ENCODE measurements around the gene COL13A1.

Gene COL13A1

DNA sequence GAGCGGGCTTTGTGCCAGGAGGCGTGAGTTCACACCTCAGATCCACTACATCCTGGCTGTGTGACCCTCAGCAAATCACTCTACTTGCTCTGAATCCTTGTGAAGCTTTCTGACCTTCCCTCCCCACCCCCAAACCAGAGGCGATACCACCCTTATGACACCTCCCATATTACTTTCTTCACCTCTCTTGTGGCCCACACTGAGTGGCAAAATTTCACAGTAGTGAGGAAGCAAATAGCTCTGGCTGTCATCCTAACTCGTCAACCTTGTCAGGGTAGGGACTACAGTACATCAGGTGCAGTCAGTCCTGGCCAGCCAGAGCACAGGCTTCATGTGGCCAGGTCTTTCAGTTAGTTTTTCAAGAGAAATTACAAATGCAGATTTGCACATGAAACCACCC, 19.1 kb downstream of the COL13A1 start:
- DNase-seq (ENCODE audit: low read depth): no peak

DNA sequence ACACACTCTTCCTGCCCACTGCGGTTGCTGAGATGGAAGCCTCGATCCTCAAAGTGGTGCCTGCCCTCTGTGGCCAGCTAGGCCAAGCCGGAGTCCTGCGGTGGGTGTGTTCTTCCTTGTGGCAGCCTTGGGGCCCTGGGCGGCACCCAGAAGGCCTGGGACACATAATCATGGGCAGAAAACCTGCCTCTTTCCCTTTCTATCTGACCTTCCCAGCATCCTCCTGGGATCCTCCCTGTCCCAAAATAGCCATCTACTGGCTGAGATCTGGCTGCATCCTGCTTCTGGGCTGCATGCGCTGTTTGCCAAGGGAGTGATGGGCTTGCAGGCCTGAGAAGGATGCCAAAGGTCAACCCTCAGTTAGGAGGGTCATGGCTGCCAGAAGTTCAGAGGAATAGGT, 23.9 kb downstream of the COL13A1 start:
- DNase-seq (ENCODE audit: low read depth): no peak

DNA sequence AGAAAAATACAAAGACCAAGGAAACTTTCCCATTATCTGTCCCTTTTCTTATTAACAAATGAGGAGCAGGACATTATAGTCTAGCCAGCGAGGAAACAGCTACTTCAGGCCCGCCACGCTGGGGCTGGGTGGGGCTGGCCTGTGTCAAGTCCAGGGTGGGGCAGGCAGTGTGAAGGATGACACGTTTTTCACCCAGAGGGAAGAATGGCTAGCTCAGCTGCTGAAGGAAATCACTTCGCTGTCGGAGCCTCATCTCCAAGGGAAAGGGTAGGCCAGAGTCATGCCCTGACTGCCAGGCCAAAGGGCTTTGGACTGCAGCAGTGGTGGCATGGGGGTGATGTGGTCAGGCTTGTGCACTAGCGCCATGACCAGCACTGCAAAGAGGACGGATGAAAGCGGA, 24.4 kb downstream of the COL13A1 start:
- no peak for DNase-seq (ENCODE audit: low read depth)

DNA sequence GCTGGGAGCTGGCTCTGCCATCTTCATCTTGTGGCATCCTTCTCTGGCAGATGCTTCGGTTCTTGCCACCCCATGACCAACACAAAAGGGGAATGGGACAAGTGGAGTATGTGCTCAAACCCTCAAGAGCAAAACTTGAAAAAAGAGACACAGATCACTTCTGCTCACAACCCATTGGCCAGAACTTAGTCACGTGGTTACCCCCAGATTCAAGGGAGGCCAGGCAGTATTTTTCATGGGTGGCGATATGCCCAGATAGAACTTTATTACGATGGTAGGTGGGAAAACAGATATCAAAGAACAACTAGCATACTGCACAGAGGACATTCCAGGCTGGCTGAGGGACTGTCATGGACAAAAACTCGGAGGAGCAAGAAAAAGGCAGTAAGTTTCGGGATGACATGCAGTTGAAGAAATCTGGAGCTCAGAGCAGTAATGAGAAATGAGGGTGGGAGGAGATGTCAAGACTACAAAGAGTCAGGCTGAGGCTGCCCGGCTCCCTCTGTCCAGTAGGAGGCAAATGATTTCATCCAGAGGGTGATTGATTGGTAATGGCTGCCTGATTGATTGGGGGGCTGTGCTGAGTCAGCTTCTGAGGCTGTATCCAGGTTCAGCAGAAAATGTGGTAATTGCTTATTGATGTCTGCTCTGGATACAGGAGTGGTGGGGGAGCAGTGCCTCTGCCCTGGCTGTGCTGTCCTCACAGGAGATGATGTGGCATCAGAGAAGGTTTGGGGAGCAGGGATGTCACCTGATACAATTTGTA, 25.3 kb downstream of the COL13A1 start:
- DNase-seq (ENCODE audit: low read depth): no peak

DNA sequence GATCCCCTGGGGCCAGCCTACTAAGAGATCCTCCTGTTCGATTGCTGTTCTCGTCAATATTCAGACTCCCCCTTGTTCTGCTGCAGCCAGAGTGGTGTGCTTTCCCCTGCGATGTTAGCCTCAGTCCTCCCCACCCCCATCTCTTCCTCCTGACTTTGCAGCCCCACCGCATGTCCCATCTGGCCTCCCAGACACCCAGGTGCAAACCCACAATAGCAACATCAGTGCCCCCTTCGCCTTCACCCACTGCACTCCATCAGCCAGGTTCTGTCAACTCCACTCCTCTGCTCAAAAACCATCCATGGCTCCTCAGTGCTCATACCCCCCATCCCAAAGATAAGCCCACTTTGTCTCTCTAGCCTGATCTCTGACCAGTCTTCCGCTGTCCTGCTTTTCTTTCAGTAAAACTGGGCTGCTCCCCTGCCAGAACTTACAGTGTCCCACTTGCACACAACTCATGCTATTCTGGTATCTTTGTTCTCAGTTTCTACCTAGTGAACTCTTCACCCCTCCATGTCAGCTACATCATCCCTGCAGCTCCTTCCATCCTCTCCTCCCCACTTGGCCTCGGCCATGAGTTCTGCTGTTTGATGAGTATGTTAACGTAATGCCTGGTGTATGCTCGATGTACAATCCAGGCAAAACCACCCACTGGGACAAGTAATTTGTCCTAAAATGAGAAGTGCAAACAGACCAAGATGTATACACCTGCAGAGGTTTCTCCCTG, 26.6 kb downstream of the COL13A1 start:
- DNase-seq (ENCODE audit: low read depth): no peak

DNA sequence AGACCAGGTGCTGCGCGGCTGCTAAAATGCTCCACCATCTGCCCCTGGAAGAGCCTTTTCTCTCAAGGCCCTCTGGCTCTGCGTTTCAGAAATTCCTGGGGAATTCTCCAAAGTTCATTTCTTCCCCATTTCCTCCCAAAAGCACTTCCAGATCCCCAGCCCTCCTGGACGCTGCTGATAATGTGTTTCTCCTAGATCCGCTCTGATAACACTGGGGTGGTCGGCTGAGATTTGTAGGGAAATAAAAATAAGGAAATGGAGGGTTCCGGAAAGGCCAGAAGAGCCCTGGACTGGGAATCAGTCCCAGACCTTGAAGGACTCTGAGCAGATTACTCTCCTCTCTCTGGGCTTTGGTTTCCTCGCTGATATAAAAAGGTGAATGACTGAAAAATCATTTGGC, 28.1 kb downstream of the COL13A1 start:
- DNase-seq (ENCODE audit: low read depth): no peak

DNA sequence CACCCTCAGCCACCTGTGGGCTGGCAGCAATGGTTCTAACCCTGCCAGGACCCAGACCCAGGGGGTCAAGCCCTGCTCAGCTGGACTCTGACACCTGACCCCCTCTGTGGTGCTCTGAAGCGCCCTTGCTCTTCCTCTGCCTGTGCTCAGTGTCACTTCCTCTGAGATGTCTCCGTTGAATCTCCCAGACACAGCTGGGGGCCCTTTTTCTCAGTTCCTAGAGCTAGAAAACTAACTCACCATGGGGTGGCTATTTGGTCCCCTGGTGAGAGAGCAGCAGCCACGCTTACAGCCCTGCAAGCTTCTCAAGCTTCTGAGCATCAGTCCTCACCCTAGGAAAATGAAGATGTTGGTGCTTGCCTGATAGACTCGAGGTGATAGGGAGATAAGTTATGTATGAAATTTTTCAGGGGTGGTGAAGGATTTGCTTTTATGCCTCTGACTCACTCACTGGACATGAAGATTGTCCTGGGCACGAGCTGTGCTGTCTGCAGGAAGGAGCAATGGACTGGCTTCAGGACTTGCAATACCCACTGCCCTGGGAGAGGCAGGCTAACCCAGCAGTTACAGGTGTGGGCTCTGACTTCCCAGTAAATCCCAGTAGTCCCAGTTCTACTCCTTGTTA, 29.6 kb downstream of the COL13A1 start:
- no peak for DNase-seq (ENCODE audit: low read depth)

DNA sequence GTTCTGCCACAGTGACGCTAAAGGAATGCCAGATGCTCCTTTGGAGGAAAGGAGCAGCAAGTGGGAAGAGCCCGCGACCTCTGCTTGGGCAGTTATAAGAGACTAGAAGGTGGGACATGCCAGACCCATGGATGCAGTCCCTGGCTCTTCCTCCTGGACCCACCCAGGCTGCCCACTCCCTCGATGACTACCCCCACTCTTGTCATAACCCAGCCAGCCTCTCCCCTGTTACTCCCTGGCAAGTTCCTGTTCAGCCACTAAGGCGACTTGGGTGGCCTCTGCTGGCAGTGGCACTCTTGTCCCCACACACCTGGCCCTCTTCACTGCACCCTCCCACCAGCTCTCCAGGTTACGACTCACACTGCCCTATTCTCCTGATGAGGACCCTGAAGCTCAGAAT, 33.5 kb downstream of the COL13A1 start:
- DNase-seq (ENCODE audit: low read depth): no peak

DNA sequence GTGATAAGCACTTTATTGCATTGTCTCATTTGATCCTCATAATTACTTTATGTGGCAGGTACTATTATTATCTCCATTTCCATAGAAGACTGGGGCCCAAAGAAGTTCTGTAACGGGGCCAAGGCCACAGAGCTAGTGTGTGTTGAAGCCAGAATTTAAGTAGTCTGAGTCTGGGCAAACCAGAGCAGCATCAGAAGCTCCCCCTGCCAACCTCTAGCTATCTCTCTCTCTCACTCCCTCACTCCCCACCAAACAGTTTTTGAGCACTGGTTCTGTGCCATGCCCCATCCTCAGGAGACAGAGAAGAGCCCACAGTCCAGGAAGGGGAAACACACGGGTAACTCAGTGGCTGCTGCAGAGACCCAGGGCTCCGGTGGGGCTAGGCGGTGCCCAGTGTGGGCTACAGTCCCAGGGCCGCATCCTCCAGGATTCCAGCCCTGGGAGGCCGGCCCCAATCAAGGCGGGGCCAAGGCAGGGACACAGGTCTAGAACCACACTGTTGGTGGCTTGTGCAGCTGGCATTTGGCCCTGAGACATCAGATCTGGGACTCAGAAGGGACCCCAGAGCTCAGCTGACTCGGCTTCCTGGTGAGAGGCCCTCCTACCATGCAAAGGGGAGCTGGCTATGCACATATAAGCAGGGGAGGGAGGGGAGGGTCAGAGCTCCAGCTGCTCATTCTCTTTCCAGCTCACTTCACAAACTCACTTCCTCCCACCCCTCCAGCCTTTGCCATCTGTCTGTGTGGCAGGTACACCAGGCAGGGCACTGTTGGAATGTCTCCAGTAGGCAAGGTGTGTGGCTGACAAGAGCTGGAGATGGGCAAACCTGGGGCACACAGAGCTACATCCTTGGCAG, 34.4 kb downstream of the COL13A1 start:
- DNase-seq (ENCODE audit: low read depth): no peak

DNA sequence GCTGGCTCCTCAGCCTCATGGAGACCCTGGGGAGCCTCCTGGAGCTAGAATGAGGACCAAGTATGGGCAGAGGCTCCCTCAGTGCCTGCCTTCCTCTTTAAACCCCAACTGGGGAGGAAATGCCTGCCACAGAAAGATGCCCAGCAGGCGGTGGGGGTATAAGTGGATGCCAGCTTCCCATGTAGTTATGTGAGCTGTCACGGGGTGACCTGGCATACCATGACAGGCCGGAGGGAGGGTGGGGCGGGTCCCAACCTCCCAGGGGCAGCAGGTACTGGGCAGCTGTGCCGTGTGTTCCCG, 35.0 kb downstream of the COL13A1 start:
- DNase-seq (ENCODE audit: low read depth): no peak

DNA sequence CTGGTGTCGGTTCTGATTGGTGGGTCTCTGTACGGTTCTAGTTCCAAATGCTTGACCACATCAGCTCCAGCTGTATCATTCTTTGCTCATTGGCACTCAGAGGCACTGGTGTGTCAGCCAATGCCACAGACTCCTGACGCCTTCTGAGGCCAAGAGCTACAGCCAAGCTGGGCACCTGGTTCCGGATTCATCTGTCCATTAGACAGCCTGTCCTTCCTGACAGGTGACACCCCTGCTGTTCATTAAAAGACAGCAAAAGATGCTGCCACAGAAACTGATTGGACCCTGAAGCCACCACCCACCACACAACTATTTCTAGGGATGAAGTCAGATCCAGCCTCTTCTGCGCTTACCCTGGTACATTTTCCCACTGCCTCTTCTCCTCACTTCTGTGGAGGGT, 35.6 kb downstream of the COL13A1 start:
- no peak for DNase-seq (ENCODE audit: low read depth)

DNA sequence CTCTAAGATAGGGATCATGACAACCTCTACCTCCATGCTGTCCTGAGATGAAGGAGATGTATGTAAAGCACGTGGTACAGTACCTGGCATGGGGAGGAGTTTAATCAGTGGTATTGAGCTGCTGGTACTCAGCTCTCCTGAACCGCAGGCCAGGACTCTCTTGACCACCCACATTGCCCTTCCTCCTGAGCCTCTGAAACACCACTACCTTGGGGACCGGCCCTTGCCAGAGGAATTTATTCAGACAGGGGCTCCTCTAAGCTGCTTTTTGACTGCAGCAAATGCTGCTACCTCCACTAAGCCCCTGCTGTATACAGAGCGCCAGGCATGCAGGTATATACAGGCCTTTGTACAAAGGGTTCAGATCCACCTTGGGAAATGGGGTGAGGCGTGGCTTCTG, 36.7 kb downstream of the COL13A1 start:
- DNase-seq (ENCODE audit: low read depth): no peak

DNA sequence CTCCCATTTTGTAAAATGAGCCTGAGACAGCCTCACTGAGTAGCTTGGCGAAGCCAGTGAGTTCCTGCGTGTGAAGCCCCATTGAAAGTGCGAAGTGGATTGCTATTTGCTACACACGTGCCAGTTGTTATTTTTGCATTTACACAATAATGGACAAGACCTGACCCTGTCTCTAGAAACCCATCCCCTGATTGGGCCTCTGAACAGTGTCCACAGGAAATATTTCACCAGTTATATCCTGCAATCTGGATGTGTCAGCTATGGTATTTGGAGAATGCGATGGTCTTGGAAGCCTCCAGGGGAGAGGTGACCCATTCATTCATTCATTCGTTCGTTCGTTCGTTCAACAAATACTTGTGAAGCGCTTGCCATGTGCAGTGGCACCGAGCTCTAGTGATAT, 37.1 kb downstream of the COL13A1 start:
- DNase-seq (ENCODE audit: low read depth): no peak

DNA sequence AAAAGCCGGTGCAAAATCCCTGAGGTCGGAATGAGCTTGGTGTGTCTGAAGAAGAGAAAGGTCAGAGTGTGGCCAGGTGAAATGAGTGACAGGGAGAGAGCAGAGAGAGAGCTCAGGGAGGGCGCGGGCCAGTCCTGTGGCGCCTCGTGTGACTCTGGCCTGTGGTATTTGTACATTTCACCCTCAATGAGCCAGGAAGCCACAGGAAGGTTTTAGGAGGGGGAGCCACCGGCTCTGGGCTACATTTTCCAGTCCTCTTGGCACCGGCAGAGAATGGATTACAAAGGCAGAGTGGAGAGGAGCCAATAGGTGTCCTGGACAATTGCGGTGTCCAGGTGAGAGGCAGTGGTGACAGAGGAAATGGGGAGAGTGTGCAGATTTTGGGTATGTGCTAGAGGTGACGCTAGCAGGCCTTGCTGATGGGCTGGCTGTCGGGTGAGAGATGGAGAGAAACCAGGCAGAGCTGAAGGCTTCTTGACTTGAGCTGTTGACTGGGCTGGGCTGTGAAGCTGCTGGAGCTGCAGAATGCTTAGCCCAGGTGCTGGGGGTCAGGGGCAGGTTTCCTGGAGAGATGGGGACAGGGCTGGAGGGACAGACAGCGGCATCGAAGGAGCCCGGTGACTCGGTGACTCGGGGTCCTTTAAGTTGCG, 38.1 kb downstream of the COL13A1 start:
- no peak for DNase-seq (ENCODE audit: low read depth)

DNA sequence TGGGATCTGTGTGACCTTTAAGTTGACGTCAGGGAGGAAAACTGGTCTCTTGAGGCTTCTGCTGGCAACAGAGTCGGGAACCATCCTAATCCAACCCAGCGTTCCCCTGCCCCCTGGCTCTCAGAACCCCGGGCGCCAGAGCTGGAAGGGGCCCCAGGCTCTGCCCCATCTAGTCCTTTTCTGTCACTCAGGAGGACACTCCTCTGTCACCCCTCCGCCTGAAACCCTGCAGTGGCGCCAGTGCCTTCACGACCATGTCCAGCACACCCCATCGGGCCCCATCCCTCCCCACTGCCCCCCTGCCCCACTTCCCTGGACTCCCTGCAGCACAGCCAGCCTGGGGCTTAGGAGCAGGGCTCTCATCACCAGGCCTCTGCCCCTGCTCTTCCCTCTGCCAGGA, 39.1 kb downstream of the COL13A1 start:
- no peak for DNase-seq (ENCODE audit: low read depth)

DNA sequence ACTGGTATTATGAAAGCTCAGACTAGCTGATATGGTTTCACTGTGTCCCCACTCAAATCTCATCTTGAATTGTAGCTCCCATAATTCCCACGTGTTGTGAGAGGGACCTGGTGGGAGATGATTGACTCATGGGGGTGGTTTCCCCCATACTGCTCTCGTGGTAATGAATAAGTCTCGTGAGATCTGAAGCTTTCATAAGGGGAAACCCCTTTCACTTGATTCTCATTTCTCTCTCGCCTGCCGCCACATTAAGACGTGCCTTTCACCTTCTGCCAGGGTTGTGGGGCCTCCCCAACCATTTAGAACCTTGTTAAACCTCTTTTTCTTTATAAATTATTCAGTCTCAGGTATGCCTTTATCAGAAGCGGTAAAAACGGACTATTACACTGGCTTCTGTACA, 40.3 kb downstream of the COL13A1 start:
- DNase-seq (ENCODE audit: low read depth): no peak

DNA sequence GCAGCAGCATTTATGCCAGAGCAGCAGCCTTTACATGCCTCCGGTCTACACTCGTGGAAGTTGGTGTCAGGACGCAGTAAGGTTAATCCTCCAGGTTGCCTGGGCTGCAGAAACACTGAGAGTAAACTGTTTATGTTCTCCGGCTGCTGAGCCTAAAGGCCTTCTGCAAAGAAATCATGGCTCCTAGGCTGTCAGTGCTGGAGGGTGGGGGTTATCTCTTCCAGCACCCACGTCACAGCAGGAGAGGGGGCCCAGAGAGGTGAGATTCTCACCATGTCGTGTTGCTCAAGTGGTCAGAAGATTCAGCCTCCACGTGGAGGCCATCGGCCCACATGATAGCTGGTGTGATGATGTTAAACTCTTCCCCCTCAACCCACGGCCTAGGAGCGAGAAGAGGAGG, 41.2 kb downstream of the COL13A1 start:
- DNase-seq (ENCODE audit: low read depth): no peak

DNA sequence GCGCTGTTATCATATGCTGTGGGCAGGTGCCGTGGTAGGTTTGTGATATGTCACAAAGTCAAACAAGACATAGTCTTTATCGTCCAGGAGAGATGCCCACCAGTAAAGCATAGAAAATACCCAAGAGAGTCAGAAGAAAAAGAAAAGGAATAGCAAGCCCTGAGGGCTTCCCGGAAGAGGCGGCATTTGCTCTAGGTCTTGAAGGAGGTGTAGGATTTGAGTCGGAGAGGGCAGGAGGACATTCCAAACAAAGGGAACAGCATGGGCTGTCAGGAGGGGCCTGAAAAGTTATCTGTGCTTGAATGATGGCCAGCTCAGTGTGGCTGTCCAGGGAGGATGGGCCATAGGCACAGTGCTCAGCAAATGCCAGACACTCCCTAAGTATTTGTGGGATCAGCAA, 42.2 kb downstream of the COL13A1 start:
- no peak for DNase-seq (ENCODE audit: low read depth)

DNA sequence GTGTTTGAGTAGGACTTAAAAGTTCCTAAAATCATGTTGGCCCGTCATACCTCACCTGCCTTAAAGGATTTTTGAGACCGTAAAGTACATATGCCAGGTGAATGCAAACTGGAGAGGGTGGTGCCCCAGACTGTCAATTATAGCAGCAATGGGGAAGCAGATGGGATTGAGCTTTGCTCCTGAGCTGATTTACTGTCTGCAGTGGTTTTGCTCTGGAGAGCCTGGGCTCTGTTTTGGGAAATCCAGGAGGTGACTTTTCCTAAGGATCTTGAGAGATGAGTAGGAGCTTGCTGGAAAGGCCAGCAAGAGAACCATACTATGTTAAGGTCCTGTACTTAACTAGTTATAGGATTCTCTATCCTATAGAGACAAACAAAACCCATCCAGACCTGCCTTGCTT, 43.0 kb downstream of the COL13A1 start:
- no peak for DNase-seq (ENCODE audit: low read depth)

DNA sequence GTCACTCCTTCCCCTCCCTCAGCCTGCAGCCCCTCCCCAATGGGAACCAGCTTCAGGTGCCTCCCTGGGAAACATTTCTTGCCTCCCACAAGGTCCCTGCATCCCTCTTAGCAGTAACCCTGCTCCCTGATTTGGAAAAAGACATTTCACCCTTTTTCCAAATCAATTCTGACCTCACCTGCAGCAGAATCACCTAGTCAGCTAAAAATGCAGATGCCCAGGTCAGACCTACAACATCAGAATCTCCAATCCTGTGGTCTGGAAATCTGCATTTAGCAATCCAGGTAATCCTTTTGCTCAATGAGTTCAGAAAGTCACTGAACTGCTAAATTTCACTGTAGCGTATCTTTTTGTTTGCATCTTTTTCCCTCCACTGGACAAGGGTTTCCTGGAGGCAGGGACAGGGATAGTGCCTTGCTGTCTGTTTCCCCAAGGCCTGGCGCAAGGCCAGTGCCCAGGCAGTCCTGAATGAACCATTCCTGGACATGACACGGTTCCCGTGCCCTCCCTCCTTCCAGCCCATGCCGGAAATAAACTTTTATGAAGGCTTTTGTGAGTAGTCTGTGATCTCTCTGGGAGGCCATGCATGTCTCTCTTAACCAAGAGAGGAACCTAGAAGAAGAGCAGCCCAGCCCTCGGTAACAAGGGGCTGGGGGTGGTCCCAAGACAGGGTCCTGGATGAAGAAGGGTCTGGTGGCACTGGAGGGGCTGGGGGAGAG, 44.0 kb downstream of the COL13A1 start:
- no peak for DNase-seq (ENCODE audit: low read depth)

DNA sequence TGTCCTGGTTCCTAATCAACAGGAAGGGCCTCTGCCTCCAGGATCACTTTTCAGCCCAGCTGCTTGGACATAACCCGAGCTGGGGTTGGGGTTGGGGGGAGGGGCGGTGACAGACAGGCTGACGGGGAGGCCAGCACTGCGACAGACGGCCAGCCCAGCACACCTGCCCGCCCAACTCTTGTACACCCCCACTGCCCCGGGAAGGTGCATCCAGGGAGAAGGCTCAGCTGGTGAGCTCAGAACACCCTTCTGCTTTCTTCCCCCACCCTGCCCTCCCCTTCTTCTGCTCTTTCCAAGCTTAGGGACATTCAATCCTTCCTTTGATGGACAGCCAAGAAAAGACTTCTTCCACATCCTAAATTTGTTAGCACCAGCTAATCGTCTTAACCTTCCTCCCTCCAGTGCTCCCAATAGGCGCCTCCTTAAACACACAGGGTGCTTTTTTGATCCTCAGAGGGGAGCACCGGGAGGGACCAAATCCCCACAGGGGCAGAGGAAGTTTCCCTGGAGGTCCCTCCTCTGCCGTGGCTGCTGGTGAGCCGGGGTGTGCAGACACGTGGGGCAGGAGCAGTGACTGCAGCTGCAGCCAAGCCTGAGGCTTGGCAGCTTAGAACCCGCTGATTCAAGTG, 44.7 kb downstream of the COL13A1 start:
- no peak for DNase-seq (ENCODE audit: low read depth)

Measured in stimulated activated CD8-positive, alpha-beta memory T cell treated with anti-CD3 and anti-CD28 coated beads, Interleukin-4, amount 100 ng/mL, for 24 hours (primary cell).